ENCODE measurements around the gene RABGGTA.

The RABGGTA gene

DNA sequence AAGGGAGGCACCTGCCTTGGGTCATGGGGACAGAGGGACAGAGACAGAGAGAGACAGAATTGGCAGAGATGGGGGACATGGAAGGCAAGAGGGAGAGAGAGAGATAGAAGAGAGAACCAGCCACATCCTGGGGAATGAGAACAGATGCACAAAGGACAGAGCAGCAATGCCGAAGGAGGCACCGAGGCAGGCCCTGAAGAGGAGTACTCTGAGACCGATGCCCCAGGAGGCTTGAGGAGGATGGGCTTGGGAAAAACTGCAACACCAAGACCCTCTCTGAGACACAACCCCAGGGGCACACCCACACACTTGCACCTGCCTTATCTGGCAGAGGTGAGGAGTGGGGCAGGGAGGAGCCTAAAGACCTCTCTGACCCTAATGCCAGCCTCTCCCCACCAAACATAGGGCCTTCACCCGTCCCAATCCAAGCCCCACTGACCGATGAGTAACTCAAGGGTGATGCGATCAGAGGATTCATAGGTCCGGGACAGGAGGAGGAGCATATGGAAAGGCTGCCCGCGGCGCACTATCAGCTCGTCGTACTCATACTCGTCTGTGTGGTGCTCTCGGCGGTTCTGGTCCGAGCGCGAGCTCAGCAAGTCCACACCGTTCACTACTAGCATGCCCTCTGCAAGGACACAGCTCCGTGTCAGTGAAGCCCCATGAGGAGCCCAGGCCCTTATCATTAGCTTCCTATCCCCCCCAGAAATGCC is 10.0 kb downstream of the RABGGTA start:
- no peak for DNase-seq (ENCODE audit: low spot score)
- TF ChIP-seq, protein P1, sequence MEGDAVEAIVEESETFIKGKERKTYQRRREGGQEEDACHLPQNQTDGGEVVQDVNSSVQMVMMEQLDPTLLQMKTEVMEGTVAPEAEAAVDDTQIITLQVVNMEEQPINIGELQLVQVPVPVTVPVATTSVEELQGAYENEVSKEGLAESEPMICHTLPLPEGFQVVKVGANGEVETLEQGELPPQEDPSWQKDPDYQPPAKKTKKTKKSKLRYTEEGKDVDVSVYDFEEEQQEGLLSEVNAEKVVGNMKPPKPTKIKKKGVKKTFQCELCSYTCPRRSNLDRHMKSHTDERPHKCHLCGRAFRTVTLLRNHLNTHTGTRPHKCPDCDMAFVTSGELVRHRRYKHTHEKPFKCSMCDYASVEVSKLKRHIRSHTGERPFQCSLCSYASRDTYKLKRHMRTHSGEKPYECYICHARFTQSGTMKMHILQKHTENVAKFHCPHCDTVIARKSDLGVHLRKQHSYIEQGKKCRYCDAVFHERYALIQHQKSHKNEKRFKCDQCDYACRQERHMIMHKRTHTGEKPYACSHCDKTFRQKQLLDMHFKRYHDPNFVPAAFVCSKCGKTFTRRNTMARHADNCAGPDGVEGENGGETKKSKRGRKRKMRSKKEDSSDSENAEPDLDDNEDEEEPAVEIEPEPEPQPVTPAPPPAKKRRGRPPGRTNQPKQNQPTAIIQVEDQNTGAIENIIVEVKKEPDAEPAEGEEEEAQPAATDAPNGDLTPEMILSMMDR (IDR thresholded peaks at IDR 0.05; ENCODE audit: extremely low read depth, missing control alignments): no peak

DNA sequence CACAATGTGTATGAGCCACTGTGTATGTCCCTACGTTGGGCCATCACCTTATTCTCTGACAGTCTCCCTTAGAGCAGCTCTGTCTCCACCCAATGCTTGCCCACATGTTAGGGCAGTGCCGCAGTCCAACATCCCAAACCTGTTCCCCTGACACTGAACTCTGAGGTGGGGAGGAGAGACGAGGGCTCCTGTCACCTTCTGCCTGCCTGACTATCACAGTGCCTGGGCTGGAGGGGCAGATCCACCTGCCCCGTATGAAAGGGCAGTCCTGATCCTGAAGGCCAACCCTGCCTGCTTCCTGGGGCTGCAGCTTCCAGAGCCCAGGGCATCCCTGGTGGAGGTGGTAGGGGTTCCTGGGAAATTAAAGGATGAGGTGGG is 10.6 kb downstream of the RABGGTA start:
- DNase-seq (ENCODE audit: low spot score): no peak
- TF ChIP-seq, protein P1 (IDR thresholded peaks at IDR 0.05; ENCODE audit: extremely low read depth, missing control alignments): no peak

DNA sequence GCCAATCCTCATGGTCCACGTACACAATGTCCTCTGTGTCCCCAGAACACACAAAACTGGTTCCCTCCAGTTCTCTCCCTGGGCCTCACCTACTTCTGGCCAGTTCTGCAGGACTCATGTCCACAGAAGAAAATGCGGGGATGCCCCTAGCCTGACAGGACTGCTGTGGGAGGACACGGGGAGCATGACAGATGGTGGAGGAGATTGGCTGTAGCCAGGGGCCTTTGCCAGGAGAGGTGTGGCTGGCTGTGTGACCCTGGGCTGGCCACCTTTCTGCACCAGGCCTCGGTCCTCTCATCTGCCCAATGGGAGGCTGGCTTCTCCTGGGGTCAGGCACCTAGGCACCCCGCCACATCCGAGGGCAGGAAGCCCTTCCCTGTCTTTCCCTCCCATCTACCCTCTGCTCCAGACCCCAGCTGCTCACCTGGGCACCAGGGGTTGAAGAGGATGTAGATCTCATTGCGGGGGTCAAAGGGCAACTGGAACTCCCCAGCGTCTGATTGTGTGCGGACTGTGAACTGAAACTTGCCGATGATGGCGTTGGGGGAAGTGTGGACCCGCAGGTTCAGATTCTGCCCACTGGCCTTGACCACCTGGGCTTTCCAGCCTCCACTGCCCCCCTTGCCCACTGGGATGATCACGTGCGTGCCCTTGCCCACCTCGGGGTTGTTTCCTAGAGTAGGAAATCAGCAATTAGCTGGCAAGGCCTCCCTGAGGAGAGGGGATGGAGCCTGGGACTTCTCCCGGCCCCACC is 11.2 kb downstream of the RABGGTA start:
- DNase-seq (ENCODE audit: low spot score): no peak
- TF ChIP-seq, protein P1 (IDR thresholded peaks at IDR 0.05; ENCODE audit: extremely low read depth, missing control alignments): no peak

- TF ChIP-seq, protein P1 (IDR thresholded peaks at IDR 0.05; ENCODE audit: extremely low read depth, missing control alignments): no peak
- no peak for DNase-seq (ENCODE audit: low spot score)
These were observed 11.9 kb downstream of the RABGGTA start for GRCh38 chr14:24259282-24260025.

GRCh38 chr14:24258548-24259265 is 12.7 kb downstream of the RABGGTA start:
- TF ChIP-seq, protein P1 (IDR thresholded peaks at IDR 0.05; ENCODE audit: extremely low read depth, missing control alignments): no peak
- no peak for DNase-seq (ENCODE audit: low spot score)

DNA sequence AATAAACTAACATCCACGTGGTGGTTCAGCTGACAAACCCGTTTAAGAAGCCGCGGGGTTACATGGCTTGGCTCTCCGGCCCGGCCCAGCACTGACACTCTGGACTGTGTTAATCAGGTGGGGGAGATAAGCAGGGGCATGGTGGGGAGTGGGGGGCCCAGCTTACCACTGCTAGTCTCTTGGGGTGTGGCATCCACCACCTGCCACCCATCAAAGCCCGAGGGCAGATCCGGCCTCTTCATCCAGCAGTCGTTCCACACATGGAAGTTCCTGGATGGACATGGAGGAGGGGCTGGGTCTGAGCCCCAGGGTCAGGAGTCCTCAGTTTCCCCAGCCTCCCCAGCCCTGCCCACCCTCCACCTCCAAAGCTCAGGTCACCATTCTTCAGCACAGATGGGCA is 13.3 kb downstream of the RABGGTA start:
- DNase-seq (ENCODE audit: low spot score): no peak
- TF ChIP-seq, protein P1 (IDR thresholded peaks at IDR 0.05; ENCODE audit: extremely low read depth, missing control alignments): no peak

Data from GM20000 (cell line).